Effector memory CD8-positive, alpha-beta T cell (primary cell): Measurements from ENCODE around the gene SOX8.

ENCODE experiments used
- ATAC-seq: fragments of 150-1000 bp; cut with Tn5 transposase; replicated peaks from 2 replicates; pipeline ENCODE4 v1.10.0; 2021; ENCODE audit warnings: mild to moderate bottlenecking, moderate library complexity
- DNase-seq, 3 experiments: peaks; one replicate each; pipeline ENCODE4 v3.0.0; 2021
- H3K27ac Mint-ChIP-seq, 2 donors: one replicate each; pipeline ENCODE4 v1.8.0; 2022; ENCODE audit warnings: mild to moderate bottlenecking in 2 of 2, mixed read lengths in 2 of 2, moderate library complexity in 2 of 2
- H3K27me3 Mint-ChIP-seq, 2 donors: one replicate each; pipeline ENCODE4 v1.8.0; 2022; ENCODE audit warnings: mixed read lengths in 2 of 2
- H3K36me3 Mint-ChIP-seq: one replicate; pipeline ENCODE4 v1.8.0; 2022; ENCODE audit warnings: mild to moderate bottlenecking, moderate library complexity, mixed read lengths; ENCODE audit not compliant: insufficient read depth
- H3K4me1 Mint-ChIP-seq, 2 donors: one replicate each; pipeline ENCODE4 v1.8.0; 2022; ENCODE audit warnings: low read depth in 2 of 2, mixed read lengths in 2 of 2
- H3K4me3 Mint-ChIP-seq, 2 donors: one replicate each; pipeline ENCODE4 v1.8.0; 2022; ENCODE audit warnings: mild to moderate bottlenecking in 2 of 2, mixed read lengths in 2 of 2, moderate library complexity in 2 of 2
- H3K9me3 Mint-ChIP-seq, 2 donors: one replicate each; pipeline ENCODE4 v1.8.0; 2022; ENCODE audit warnings: mixed read lengths in 2 of 2
- total RNA-seq, 9 experiments: gene quantifications; one replicate each; lab custom pipeline; 2026; lab: John Stamatoyannopoulos, UW

The SOX8 gene
- 2.5 to 12.9 (median 5.4) reads per million in 9 experiments for total RNA-seq

- peak within 1 kb of the TSS; percentile 95 to 98 for H3K27ac Mint-ChIP-seq
- H3K4me3 Mint-ChIP-seq = peak within 1 kb of the TSS; percentile 85 to 89
- DNase-seq (no peak), ATAC-seq (no peak)
- H3K36me3 Mint-ChIP-seq = peaks cover 15% of the 10 kb centered on the region
- no peaks in the 10 kb centered on the region for H3K9me3 Mint-ChIP-seq
- H3K4me1 Mint-ChIP-seq = peaks cover 4 to 10% of the 10 kb centered on the region in 2 donors
- peaks cover 16 to 46% of the 10 kb centered on the region in 2 donors for H3K27me3 Mint-ChIP-seq
Measured at GRCh38 chr16:981695-982144, at the start of gene SOX8. Gene SOX8, plus strand, starts transcription at chr16:981770. Its CDS starts 153 bp downstream, at chr16:981923.

DNA sequence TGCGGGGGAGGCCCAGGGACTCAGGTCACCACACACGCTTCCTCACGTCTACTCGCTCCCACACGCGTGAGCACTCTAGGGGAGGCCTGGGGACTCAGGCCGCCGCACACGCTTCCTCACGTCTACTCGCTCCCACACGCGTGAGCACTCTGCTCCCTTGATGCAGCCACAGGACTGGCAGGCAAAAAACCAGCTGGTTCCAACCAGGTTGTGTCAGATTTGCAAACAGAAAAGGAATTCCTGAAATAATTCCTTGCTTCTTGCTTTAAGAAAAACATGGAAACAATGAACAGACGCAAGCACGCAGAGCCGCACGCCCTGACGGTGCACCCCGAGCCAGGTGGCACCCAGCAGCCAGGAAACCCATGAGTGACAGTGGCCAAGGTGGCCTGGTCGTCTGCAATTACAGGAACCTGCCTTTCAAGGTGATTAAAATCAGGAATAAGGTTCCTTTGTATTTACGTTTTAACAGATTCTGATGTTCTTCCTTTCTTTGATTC lies 48.7 kb upstream of the SOX8 start:
- Mint-ChIP-seq H3K4me3 (no peak overlapping the region), H3K27me3 (no peaks in the 10 kb centered on the region), H3K9me3 (no peaks in the 10 kb centered on the region), H3K27ac (peak overlapping the region in 1 of 2 donors; percentile 23), H3K4me1 (no peaks in the 10 kb centered on the region), H3K36me3 (peaks cover 16% of the 10 kb centered on the region)
- DNase-seq = no peak
- ATAC-seq = no peak

- ATAC-seq = no peak
Measured at GRCh38 chr16:933581-933980, 48.0 kb upstream of the SOX8 start.

GRCh38 chr16:934178-934577 lies 47.4 kb upstream of the SOX8 start:
- Mint-ChIP-seq H3K4me3 (no peak overlapping the region), H3K36me3 (peaks cover 16% of the 10 kb centered on the region), H3K27me3 (no peaks in the 10 kb centered on the region), H3K27ac (no peak overlapping the region), H3K9me3 (no peaks in the 10 kb centered on the region), H3K4me1 (no peaks in the 10 kb centered on the region)
- no peak for ATAC-seq
- no peak for DNase-seq

More at GRCh38 chr16:933581-933980, 48.0 kb upstream of the SOX8 start:
- H3K27me3 Mint-ChIP-seq = no peaks in the 10 kb centered on the region
- peaks cover 16% of the 10 kb centered on the region for H3K36me3 Mint-ChIP-seq
- no peaks in the 10 kb centered on the region for H3K4me1 Mint-ChIP-seq
- H3K4me3 Mint-ChIP-seq = no peak overlapping the region
- no peak for DNase-seq
- no peak overlapping the region for H3K27ac Mint-ChIP-seq
- H3K9me3 Mint-ChIP-seq = no peaks in the 10 kb centered on the region

GRCh38 chr16:935684-936083 lies 45.9 kb upstream of the SOX8 start:
- H3K27ac Mint-ChIP-seq = peak overlapping the region in 1 of 2 donors; percentile 78
- H3K4me3 Mint-ChIP-seq = no peak overlapping the region
- ATAC-seq (no peak), DNase-seq (no peak)
- no peaks in the 10 kb centered on the region for H3K9me3 Mint-ChIP-seq
- H3K27me3 Mint-ChIP-seq = no peaks in the 10 kb centered on the region
- no peaks in the 10 kb centered on the region for H3K4me1 Mint-ChIP-seq
- H3K36me3 Mint-ChIP-seq = peaks cover 11% of the 10 kb centered on the region

DNA sequence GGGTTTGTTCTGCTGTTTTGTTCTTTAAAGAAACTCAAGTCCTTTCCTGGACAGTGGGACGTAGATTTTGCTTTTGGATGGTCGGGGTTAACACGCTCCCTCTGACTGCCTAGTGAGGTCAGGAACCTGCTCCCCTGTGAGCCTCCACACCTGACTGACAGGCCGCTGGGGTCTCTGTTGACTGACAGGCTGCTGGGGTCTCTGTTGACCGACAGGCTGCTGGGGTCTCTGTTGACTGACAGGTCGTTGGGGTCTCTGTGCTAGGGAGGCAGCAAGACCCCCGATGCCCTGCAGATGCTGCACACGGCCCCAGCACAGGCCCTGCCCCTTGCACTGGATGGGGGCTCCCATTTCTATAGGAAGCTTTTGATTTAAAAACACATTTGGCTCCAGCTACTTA lies 44.3 kb upstream of the SOX8 start:
- ATAC-seq (no peak), DNase-seq (no peak)
- no peaks in the 10 kb centered on the region for H3K4me1 Mint-ChIP-seq
- peaks cover 3 to 4% of the 10 kb centered on the region in 2 donors for H3K9me3 Mint-ChIP-seq
- no peaks in the 10 kb centered on the region for H3K27me3 Mint-ChIP-seq
- H3K27ac Mint-ChIP-seq = no peak overlapping the region
- no peak overlapping the region for H3K4me3 Mint-ChIP-seq
- peaks cover 6% of the 10 kb centered on the region for H3K36me3 Mint-ChIP-seq

DNA sequence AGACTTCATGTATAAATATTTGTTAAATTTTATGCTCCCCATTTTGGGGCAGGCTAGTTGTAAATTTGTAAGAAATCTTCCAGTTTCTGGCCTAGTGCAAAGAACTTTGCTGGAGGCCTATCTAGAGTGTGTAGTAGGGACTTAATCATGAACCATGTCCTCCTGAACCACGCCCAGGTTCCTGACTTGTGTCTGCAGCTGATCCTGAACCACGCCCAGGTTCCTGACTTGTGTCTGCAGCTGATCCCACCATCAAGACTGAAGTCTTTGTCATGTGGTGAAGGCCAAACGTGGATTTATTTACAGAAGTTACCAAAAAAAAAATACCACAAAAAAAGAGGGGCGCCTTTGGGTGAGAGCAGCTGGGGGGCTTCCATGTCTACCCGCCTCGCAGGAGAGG lies 43.8 kb upstream of the SOX8 start:
- no peak for ATAC-seq

GRCh38 chr16:938136-938535 lies 43.4 kb upstream of the SOX8 start:
- Mint-ChIP-seq H3K9me3 (peaks cover 5 to 9% of the 10 kb centered on the region in 2 donors), H3K4me3 (no peak overlapping the region), H3K27me3 (no peaks in the 10 kb centered on the region), H3K27ac (no peak overlapping the region), H3K36me3 (peaks cover 6% of the 10 kb centered on the region), H3K4me1 (no peaks in the 10 kb centered on the region)
- DNase-seq (no peak), ATAC-seq (no peak)

More for the DNA sequence above, 43.8 kb upstream of the SOX8 start:
- Mint-ChIP-seq H3K9me3 (peaks cover 5 to 8% of the 10 kb centered on the region in 2 donors), H3K4me3 (no peak overlapping the region), H3K27me3 (no peaks in the 10 kb centered on the region), H3K4me1 (no peaks in the 10 kb centered on the region), H3K27ac (no peak overlapping the region), H3K36me3 (peaks cover 6% of the 10 kb centered on the region)
- no peak for DNase-seq

DNA sequence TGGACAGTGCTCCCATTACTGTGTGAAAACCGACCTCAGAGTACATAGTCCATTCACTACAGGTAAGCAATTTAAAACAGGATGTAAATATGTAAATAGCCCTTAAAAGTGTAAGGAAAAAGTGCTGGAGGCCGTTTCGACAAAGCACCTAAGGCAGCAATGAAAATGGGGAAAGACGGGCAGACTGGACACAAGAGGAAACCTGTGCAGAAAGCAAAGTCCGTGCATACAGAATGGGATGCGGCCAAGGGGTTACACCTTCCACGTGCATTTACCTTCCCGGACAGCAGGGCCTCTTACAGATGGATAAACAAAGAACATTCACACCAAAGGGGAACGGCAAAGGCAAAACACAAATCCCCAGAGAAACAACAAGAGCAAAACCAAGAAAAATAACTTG lies 42.8 kb upstream of the SOX8 start:
- H3K4me1 Mint-ChIP-seq = no peaks in the 10 kb centered on the region
- H3K9me3 Mint-ChIP-seq = peaks cover 5 to 9% of the 10 kb centered on the region in 2 donors
- H3K4me3 Mint-ChIP-seq = no peak overlapping the region
- H3K27me3 Mint-ChIP-seq = no peaks in the 10 kb centered on the region
- ATAC-seq (no peak), DNase-seq (no peak)
- H3K27ac Mint-ChIP-seq = no peak overlapping the region
- H3K36me3 Mint-ChIP-seq = peaks cover 3% of the 10 kb centered on the region

DNA sequence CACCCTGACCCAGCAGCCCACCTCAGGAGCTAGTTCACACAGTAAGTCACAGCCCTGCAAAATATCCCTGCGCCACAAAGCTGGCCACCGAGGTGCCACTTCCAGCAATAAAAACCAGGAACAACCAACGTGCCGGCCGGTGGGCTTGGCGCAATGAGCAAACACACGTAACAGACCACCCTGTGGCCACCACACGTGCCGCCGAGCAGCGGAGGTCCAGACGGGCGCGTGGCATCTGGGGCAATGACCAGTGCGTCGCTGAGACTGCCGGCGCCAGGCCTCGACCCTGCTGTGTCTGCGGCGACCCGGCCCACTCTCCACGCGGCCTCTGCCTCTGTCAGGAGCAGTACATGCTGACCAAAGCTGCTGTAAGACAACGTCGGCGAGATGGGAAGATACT lies 42.3 kb upstream of the SOX8 start:
- Mint-ChIP-seq H3K4me3 (no peak overlapping the region), H3K36me3 (peaks cover 3% of the 10 kb centered on the region), H3K9me3 (peaks cover 5 to 9% of the 10 kb centered on the region in 2 donors), H3K27ac (no peak overlapping the region), H3K27me3 (no peaks in the 10 kb centered on the region), H3K4me1 (no peaks in the 10 kb centered on the region)
- ATAC-seq (no peak), DNase-seq (no peak)

- Mint-ChIP-seq H3K9me3 (peaks cover 5 to 9% of the 10 kb centered on the region in 2 donors), H3K27me3 (no peaks in the 10 kb centered on the region), H3K27ac (no peak overlapping the region), H3K4me3 (no peak overlapping the region), H3K36me3 (peaks cover 4% of the 10 kb centered on the region), H3K4me1 (no peaks in the 10 kb centered on the region)
- ATAC-seq (no peak), DNase-seq (no peak)
Measured at GRCh38 chr16:939941-940340, 41.6 kb upstream of the SOX8 start.

DNA sequence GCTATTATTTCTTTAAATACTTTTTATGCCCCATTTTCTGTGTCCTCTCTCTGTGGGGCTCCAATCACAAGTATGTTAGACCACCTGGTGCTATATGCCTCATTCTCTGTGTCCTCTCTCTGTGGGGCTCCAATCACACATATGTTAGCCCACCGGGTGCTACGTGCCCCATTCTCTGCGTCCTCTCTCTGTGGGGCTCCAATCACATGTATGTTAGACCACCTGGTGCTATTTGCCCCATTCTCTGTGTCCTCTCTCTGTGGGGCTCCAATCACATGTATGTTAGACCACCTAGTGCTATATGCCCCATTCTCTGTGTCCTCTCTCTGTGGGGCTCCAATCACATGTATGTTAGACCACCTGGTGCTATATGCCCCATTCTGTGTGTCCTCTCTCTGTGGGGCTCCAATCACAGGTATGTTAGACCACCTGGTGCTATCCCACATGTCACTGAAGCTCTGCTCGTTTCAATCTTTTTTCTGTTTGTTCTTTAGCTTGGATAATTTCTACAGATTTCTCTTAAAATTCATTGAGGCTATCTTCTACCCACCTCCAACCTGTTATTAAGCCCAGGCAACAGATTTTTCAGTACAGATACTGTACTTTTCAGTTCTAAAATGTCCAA lies 39.0 kb upstream of the SOX8 start:
- H3K4me1 Mint-ChIP-seq = no peaks in the 10 kb centered on the region
- peaks cover 5 to 9% of the 10 kb centered on the region in 2 donors for H3K9me3 Mint-ChIP-seq
- ATAC-seq = no peak
- peaks cover 13% of the 10 kb centered on the region for H3K36me3 Mint-ChIP-seq
- DNase-seq = no peak
- no peaks in the 10 kb centered on the region for H3K27me3 Mint-ChIP-seq
- H3K4me3 Mint-ChIP-seq = no peak overlapping the region
- H3K27ac Mint-ChIP-seq = no peak overlapping the region

DNA sequence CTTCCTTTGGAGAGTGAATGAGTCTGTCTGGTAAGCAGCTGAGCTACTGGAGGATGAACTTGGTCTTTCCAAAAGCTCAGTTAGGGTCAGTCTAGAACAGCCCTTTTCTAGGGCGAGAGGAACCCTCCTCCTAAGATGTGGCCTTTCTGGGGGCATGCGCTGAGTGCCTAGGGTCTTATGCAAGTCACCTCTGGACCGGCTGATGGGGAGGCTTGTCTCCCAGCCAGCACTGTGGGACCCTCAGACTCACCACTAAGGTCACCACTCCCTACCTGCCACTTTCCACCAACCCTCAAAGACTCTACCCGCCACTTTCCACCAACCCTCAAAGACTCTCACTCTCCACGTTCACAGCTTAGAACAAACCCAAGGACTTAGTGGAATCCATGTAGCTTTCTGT lies 37.6 kb upstream of the SOX8 start:
- peaks cover 5 to 9% of the 10 kb centered on the region in 2 donors for H3K9me3 Mint-ChIP-seq
- peak overlapping the region in 1 of 2 donors; percentile 74 for H3K27ac Mint-ChIP-seq
- no peak for ATAC-seq
- H3K27me3 Mint-ChIP-seq = no peaks in the 10 kb centered on the region
- no peak for DNase-seq
- H3K4me3 Mint-ChIP-seq = no peak overlapping the region
- H3K36me3 Mint-ChIP-seq = peaks cover 14% of the 10 kb centered on the region
- H3K4me1 Mint-ChIP-seq = no peaks in the 10 kb centered on the region

DNA sequence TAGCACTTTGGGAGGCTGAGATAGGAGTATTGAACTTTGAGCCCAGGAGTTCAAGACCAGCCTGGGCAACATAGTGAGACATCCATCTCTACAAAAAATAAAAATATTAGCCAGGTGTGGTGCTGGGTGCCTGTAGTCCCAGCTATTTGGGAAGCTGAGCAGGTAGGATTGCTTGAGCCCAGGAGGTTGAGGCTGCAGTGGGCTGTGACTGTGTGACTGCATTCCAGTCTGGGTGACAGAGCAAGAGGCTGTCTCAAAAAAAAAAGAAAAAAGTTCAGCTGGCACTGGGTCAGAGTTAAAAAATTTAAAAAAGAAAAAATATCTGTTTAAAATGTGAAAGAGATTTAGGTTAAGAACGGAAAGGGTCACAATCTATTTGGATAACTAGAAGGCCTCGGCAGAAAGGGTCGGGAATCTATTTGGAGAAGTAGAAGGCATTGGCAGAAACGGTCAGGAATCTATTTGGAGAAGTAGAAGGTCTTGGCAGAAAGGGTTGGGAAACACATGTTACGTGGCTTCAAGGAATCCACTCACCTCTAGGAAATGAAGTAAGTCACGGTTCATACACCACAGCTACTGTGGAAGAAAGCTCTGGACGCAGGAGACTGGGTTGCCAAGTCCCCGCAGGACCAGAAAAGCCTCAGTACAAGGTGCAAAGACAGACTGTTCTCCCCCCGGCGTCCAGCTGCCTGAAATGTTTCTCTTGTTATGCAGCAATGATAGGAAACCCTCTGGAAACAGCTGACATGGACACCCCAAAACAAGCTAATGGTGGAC lies 36.1 kb upstream of the SOX8 start:
- ATAC-seq = no peak
- H3K4me1 Mint-ChIP-seq = no peaks in the 10 kb centered on the region
- H3K27me3 Mint-ChIP-seq = no peaks in the 10 kb centered on the region
- DNase-seq = no peak
- peaks cover 5 to 9% of the 10 kb centered on the region in 2 donors for H3K9me3 Mint-ChIP-seq
- H3K27ac Mint-ChIP-seq = no peak overlapping the region
- peaks cover 14% of the 10 kb centered on the region for H3K36me3 Mint-ChIP-seq
- H3K4me3 Mint-ChIP-seq = no peak overlapping the region
